Measurements from ENCODE around the gene ACOX2. TPM values are rescaled to one million over a fixed set of nuclear protein-coding genes. Genes with fewer than 3 reads are reported as not detected.

Gene ACOX2
- 10 to 100 TPM in 11 of 12 donors, not detected in 1; 19.4 to 36.0 (median 26.6) TPM for polyA plus RNA-seq (ENCODE audit: insufficient read length in 12 of 12)
- long read RNA-seq, donor 1, partial matches to known transcripts, result 0 of 5 reads
- long read RNA-seq, donor 1, other reads (novel, unspliced or antisense), result 0 of 5 reads
- long read RNA-seq, donor 2, partial matches to known transcripts, result 0 of 2 reads
- long read RNA-seq, donor 2, other reads (novel, unspliced or antisense), result 0 of 2 reads
- long read RNA-seq, donor 3, partial matches to known transcripts, result 0 of 1 reads
- long read RNA-seq, donor 3, other reads (novel, unspliced or antisense), result 0 of 1 reads
- long read RNA-seq, donor 4, partial matches to known transcripts, result 0 of 1 reads
- long read RNA-seq, donor 4, other reads (novel, unspliced or antisense), result 0 of 1 reads
- long read RNA-seq, donor 5, partial matches to known transcripts, result 0 of 2 reads
- long read RNA-seq, donor 5, other reads (novel, unspliced or antisense), result 0 of 2 reads
- long read RNA-seq, donor 6, partial matches to known transcripts, result 0 of 1 reads
- long read RNA-seq, donor 6, other reads (novel, unspliced or antisense), result 0 of 1 reads
- long read RNA-seq, donor 7, partial matches to known transcripts, result 0 of 1 reads
- long read RNA-seq, donor 7, other reads (novel, unspliced or antisense), result 0 of 1 reads
- long read RNA-seq, donor 8, partial matches to known transcripts, result 0 of 1 reads
- long read RNA-seq, donor 8, other reads (novel, unspliced or antisense), result 0 of 1 reads
- long read RNA-seq, donor 9, result 0 reads
- long read RNA-seq, donor 10, partial matches to known transcripts, result 0 of 2 reads
- long read RNA-seq, donor 10, other reads (novel, unspliced or antisense), result 0 of 2 reads
- long read RNA-seq, donor 11, partial matches to known transcripts, result 0 of 1 reads
- long read RNA-seq, donor 11, other reads (novel, unspliced or antisense), result 0 of 1 reads

GRCh38 chr3:58536501-58537411 lies at the start of gene ACOX2:
ACOX2 (minus strand) TSS chr3:58537190; CDS start chr3:58535106, 2,084 bp downstream.
- peak; percentile 89 for DNase-seq

DNA sequence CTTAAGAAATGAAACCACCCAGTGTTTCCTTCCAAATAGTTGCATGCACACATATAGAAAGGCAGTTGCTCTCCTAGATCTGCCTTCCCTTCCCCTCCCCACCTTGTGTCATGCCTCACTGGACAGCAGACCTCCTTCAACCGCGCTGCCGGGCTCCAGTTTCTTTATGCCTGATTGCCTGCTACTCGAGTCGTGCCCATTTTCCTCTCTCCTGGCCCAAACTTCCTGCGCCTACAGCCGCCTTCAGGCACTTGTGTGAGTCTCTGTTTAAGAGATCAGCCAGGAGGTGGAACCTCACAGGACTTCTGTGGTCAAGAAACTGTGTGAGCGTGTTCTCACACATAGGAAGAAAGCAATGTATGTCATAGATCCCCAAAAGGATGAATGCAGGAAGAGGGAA lies 49.0 kb upstream of the ACOX2 start:
- DNase-seq, result no peak

GRCh38 chr3:58585005-58585786 lies 48.2 kb upstream of the ACOX2 start:
- DNase-seq, result peak; percentile 71

- DNase-seq, result no peak
These were observed 47.7 kb upstream of the ACOX2 start for GRCh38 chr3:58584690-58585004.

GRCh38 chr3:58581328-58582091 lies 44.5 kb upstream of the ACOX2 start:
- DNase-seq, result no peak

GRCh38 chr3:58580826-58581327 lies 43.9 kb upstream of the ACOX2 start:
- DNase-seq, result no peak

DNA sequence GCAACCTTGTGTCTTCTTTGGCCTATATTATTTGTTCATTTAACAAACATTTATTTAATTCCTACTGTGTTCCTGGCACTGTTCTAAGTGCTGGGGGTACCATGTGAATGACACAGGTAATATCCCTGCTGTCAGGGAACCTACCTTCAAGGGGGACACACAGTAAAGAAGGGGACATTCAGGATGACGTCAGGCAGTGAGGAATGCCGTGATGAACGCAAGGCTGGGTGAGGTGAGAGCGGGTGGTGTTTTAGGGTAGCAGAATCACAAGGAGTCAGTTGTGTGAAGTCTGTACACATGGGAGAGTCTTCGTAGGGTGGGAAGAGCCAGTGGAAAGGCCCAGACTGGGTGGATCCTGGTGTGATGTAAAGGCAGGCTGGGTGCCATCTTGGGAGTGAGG lies 41.9 kb upstream of the ACOX2 start:
- no peak for DNase-seq

DNA sequence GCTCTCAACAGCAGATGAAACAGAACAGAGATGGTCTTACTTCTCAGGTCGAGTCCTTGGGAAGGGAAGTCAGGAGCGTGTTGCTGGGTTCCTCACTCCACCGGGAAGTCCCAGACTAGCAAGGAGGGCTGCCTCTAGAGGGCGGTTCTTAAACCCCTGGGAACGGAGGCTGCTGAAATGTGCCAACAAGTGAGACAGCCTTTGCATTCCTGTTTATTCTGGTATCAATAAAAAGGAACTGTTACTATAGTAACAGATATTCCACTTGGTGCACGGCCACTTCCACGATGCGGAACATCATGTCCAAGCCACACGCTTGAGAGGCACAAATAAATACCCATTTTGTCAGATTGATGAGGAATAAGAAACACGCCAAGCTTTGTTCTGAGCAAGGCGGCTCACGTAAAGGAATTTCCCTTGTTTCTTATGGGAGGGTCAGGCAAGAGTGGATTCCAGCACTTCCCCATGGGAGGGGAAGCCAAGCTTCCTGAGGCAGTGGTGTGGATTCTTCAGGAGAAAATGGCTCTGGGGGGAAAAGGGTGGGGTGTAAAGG lies 40.4 kb upstream of the ACOX2 start, which contains the start of gene FAM107A:
Gene FAM107A, minus strand, starts transcription at position 123 of the 553 bp plus-strand sequence. CDS start 7,531 bp downstream, outside the sequence.
- no peak for DNase-seq

GRCh38 chr3:58576716-58577115 lies 39.7 kb upstream of the ACOX2 start:
- no peak for DNase-seq

DNA sequence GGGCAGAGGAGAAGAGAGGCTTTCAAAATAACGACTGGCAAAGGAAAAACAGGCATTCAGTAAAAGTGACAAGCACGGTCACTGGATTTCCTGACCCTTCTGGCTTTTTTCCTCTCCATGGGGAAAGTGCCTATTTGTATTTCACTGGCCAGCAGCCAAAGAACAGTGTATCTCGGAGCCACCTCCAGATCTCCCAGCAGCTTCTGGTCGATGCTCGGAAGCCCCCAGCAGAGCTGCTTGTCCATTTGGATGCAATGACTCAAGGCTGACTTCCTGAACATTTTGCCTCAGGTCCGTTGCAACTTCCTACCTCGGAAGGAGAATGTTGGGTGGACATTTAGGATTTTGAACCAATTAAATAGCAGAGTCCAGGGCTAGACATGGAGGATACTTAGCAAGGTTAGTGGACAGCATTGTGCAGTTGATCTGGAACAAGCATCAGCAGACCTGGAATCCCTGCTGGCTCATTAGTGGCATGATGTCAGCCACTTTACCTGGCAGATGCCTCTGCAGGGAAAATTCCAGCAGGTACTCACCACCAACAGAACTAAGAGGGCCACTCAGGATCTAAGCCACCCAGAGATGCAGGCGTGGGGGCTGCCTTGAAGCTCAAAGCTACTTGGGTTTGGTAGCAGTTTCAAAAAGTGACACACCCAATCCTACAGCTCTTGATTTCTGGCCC lies 39.1 kb upstream of the ACOX2 start:
- DNase-seq, result no peak

DNA sequence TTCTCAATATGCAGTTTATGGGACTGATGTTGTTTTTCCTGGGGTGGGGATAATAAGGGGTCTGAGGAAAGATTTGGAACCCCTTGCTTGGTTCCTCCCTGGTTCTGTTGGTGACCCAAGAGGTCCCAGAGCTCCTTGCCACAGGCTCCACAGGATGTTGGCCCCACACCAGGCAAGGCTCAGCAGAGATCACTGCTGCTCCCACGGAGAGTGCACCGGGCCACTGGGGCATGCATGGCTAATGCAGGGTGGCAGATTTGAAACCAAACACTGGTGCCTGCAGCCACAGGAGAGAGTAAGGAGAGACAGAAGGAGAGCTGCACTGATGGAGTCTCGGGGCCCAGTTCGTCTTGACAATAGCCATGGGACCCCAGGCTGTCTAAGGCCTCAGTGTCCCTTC lies 37.7 kb upstream of the ACOX2 start:
- DNase-seq, result no peak

DNA sequence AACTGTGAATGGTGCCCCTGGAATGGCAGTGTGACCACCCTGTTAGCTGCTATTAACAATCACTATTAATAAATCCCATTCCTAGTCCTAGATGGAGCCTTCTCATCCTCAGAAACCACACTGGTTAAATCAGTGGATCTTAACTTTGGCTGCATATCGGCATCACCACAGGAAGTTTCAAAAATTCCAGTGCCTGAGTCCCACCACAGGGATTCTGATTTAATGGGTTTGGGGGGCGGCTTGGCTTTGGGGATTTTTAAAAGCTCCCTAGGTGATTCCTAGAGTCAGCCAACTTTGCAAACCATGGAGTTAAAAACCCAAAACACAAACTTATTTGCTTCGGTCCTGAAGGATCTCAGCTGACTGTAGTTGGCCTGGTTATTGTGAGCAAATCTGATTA lies 37.1 kb upstream of the ACOX2 start:
- DNase-seq, result no peak

- DNase-seq, result no peak
These were observed 36.6 kb upstream of the ACOX2 start for GRCh38 chr3:58573640-58574039.

- DNase-seq, result no peak
These were observed 35.7 kb upstream of the ACOX2 start for GRCh38 chr3:58572634-58573230.

DNA sequence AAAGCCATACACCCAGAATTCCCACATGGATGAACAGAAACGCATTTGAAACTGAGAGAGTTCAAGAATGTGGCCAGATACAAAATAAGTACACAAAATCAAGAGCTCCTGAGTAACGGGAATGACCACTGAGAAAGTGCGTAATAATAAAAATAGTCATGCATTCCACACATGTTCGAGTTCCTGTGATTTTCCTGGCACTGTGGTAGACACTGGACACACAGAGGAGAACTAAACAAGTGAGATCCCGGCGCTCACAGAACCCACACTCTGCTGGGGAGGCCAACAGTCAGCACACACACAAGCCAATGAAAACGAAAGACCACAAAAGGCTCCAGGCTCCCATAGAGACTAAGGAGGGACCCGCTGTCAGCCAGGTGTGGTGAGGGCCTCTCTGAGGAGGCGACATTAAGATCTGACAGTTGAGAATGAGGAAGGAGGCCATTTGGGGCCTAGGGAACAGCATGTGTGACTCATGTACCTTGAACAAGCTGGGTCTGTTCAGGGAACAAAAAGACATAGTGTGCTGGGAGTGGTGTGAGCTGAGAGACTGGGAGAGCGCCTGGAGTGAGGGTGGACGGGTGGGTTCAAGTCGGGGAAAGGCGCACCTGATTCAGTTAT lies 35.1 kb upstream of the ACOX2 start:
- DNase-seq, result no peak

GRCh38 chr3:58570851-58571250 lies 33.9 kb upstream of the ACOX2 start:
- no peak for DNase-seq

- DNase-seq, result no peak
These were observed 32.5 kb upstream of the ACOX2 start for GRCh38 chr3:58569287-58570001.

Data from muscle of arm (tissue), 14 donors.